ENCODE results near the gene MACROD2.

- TF ChIP-seq CTCF (conservative IDR thresholded peaks at IDR 0.05 in 1 of 2, IDR thresholded peaks at IDR 0.05 in 1 of 2; ENCODE audit: extremely low read depth in 1 of 2, insufficient read depth in 1 of 2, low read depth in 1 of 2, low read length in 2 of 2) (no peak), EZH2 (IDR thresholded peaks at IDR 0.05; ENCODE audit: borderline replicate concordance, low read length) (no peak)
These were observed 1772.9 kb downstream of the MACROD2 start for GRCh38 chr20:15767999-15768741.

Data from mammary epithelial cell (primary cell).